HG02885 (cell line): ENCODE data around the gene ATP13A5.
A peak's percentile ranks its signal among the peaks of the same experiment; 100 is the strongest.

ENCODE experiments used
- ATAC-seq: cut with Tn5 transposase; IDR thresholded peaks from one replicate; pipeline ENCODE4 v1.9.1; 2021; ENCODE audit warnings: mild to moderate bottlenecking; ENCODE audit not compliant: unreplicated experiment, poor library complexity

ATP13A5 gene

DNA sequence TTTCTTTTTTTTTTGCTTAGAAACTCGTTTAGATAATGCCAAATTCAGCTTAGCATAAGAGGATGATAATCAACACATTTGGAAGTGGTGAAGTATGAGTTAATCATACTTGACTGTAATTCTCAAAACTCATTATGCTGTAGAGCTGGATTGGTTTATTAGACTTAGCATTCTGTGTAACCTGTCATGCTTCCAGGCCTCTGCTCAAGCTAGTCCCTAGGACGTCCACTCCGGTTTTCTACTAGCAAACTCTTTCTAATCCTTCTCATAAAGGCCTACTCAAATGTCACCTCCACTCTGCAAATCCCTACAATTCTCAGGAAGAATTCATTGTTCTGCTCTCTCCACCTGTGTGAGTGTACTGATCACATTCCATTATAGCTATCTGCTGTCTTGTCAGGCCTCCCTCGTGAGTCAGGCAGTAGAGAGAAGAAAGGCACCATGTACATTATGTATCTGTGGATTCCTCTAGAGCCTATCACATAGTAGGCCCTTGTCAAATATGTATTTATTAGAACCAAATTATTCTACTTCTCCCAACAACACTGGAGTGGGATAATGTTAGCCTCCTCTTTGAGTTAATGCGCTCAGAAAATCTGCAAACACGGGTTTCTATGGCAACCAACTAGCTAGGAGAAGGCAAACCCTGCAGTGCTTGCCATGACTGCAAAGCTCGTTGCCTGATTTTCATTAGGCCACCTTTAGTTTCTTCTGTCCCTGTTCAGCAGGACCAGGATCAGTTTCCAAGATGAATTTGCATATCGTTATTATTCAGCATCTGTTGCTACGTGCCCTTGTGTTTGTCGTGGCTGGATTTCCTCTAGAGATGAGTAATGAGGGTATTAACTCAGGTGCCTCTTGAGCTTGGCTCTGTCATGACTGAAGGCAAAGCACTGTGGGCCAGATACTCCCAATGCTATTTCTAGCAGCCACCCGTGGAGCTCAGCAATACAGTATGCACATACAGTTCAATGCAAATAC, 30.7 kb downstream of the ATP13A5 start:
- peak; percentile 83 for ATAC-seq

DNA sequence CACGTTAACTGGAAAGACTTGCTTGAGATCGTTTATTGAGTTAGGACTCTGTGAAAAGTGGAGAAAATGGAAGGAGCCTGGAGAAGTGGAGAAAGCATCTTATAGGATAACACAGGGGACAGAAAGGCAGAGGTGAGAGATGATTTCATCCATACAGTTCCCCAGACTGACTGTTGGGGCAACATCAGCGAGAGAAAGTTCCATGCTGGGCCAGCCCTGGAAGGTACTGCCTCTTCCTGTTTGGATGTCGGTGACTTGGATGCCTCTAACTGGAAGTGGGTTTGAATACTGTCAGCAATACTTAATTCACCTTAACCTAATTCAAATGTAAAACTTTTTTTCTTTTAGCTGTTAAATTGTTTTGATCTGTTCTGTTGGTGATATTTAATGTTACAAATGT, 32.3 kb downstream of the ATP13A5 start:
- no peak for ATAC-seq

DNA sequence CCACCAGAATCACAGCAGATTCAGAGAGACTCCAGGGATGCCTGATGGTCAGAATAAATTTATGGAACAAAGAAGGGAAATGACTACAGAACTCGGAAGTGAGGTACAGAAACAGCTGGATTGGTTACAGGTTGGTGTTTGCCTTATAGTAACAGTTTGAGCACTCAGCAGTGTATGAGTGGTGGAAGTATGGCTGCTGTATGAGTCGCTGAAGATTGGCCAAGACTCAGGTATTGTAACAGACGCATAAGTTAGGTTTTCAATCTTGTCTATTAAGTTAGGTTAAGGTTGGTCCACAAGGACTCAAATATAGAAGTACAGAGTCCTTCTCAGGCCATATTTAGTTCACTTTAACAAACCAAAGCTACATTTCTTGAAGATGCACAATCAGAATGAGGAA, 33.1 kb downstream of the ATP13A5 start:
- ATAC-seq = no peak

DNA sequence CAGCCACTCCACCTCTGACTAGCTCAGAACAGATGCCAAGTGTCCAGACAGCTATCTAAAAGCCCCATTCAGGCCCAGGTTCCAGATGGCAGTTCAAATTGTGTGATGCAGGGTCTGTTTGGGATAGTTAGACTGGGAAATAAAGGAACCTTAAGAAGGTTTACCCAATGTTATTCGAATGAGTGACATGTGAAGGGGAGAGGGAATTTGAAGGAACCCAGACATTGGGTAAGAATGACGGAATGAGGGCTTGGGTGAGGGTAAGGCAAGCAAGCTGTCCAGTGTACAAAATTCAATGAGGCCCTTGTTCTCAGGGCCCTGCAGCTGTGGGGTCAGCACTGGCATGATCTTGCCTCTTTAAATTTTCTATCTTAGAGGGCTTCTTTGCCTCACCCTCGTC, 34.1 kb downstream of the ATP13A5 start:
- no peak for ATAC-seq

DNA sequence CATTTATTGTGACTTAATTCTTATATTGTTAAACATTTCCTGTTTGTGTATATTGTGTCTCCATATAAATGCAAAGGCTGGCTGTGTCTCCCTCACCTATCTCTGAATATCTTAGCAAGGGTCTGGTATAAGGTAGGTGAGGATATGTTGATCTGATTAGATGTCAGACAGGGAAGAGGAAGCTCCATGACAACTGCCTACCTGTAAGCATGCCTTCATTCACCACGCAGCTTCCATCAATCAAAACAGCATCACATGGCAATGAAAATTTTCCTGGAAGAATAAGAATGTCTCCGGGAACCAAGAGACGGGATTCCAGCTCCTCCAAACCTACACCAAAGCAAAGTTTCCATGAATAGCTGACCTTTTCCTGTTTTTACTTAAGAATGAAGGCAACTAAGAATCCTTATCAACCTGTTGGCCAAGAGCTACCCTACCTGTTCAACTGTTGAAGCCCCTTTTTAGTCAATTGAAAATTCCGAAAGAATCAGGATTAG, 34.8 kb downstream of the ATP13A5 start:
- no peak for ATAC-seq

DNA sequence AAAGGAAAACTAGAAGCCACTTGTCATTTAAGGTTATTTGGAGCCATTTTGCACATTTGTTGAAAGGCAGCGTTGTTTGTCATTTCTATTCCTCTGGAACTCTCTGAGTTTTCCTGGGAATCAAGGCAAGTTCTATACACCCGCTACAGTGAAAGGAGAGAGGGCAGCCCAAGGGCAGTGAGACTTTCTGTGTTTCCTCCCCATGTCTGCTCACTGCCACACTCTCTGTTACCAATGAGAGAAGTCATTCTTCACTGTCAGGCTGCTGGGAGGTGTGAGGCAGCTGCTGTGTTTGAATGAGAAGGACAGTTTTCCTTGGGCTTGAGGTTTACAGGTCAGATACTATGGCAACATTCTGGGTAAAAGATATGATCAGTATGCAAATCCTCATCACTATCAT, 36.0 kb downstream of the ATP13A5 start:
- no peak for ATAC-seq

DNA sequence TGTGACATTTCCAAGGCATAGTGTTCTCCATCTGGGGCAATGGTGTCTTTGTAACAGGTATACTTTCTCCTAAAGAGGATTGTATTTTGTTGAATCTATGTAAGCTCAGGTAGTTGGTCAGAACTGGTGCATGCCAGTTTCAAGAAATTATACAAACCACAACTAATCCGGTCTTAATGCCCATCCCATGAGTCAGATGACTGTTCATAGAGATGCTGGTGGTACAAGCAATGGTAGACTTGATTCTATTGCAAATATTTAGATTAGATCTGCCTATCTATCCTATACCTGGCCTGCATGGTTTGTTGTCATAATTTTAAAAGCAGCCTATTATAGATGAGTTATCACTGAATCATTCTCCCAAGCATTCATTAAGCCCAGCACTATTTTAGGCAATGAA, 43.5 kb downstream of the ATP13A5 start:
- no peak for ATAC-seq

DNA sequence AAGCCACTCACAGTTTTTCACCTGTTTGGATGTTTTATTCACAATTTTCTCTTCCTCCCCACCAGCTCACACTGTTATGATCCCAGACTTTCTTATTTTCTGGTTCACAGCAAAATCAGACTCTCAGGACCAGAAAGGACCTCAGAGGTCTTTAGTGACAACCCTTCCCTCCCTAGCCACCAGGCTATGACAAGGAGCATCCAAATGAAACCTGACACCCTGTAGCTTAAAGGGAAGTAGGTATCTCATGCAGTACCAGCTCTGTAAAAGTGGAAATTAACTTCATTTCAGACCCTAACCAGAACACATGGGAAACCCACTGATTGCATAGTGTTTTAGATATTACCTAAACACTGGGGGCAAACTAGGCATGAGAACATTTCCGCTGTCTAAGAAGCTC, 45.3 kb downstream of the ATP13A5 start:
- ATAC-seq = no peak

DNA sequence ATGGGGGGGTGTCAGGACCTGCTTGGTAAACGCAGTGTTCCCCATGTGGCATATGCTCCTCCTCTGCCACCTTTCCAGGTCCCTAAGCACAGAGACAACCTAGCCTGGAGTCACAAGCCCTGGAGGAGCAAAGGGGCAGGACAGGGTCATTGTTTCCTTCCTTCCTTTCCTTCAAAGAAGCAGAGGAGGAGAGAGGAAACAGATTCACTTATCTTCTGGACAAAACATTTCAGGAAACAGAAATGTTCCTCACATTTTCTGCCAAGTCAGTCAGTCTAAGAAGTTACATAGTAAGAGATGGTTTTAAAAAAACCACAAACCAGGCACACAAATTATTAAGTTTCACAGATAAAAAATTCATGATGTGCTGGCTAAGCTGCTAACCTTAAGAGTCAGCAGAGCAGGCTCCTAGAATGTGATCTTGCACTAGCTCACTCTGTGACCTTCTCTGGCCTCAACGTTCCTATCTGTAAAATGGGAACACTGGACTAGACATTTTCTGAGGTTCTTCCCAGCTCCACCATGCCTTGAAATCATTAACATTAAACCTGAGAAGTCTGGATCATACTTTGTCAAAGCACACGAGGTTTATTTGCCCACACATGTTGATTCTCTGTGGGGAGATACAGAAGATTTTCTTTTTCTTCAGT, 47.9 kb downstream of the ATP13A5 start:
- no peak for ATAC-seq

DNA sequence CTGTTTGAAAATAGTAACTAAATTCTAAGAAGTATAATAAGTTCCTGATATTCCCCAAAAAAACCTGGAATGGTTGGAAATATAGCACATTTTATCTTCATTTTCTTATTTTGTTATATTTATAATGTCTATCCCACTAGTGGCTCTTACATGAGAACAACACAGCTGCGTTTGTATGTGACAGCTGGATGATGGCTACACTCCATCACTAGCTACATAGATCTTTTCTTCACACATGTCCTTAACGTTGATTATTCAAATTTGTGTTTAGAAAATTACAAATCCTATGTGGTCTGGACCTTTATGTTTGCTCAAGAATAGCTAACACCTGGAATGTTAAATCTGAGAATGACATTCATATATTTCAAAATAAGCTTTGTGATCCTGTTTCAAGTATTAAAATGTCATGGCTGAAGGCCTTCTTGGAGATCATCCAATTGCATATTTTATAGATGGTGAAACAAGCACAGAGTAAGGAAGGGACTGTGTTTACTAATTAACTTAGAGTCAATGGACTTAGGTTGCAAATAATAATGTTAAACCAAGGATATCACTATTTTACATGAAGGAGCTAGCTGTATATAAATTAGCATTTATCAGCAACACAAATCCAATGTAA, 60.8 kb downstream of the ATP13A5 start:
- ATAC-seq = no peak

DNA sequence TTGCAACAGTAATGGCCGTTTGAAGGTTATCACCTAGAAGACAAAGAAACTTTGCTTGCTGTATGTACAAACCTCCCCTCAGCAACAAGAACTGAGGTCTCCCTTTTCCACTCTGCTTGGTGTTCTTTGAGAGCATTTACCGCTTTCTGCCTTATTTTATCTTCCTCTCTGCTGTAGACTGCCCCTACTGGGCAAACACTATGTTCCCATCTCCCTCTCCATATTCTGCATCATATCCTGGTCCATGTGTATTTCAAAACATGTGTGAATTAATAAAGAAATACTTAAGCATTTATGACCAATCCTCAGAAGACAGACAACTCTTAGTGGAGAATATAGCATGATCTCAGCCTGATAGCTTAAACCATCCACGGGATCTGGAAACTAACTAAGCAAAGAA, 64.4 kb downstream of the ATP13A5 start:
- ATAC-seq = no peak

DNA sequence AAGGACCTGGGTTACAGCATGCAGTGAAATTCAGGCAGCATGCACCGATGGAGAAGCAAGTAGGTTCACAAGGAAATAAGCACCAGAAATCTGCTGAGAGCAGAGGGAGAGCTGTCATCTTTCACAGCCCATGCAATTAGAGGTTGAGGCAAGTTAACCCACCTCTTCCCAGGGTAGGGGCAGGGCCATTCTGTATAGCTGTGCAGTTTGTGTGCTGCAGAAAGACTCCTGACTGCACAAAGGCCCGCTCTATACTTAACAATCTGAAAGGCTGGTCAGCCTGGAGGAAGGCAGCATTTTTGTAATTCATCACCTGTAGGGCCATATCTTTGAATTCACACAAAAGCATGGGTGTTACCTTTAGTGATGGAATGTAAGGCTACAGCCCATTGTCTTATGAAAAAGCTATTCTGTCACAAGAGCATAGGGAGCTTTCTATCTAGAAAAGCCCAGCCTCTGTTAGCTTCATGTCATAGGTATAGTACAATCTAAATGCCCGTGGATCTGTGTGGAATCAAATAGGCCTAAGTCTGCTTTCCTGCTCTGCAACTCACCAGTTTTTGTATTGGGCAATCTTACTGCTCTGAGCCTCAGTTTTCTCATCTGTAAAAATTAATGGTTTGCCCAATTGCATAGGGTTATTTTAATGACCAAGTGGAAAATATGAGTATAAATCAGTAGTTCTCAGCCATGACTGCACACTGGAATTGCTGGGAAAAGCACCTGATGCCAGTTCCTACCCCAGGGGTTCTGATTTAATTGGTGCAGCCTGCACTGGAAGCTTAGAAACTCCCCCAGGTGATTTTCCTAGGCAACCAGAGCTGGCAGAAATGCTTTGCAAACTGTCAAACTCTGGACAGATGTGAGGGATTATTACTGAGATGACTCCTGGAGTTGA, 65.2 kb downstream of the ATP13A5 start:
- no peak for ATAC-seq

DNA sequence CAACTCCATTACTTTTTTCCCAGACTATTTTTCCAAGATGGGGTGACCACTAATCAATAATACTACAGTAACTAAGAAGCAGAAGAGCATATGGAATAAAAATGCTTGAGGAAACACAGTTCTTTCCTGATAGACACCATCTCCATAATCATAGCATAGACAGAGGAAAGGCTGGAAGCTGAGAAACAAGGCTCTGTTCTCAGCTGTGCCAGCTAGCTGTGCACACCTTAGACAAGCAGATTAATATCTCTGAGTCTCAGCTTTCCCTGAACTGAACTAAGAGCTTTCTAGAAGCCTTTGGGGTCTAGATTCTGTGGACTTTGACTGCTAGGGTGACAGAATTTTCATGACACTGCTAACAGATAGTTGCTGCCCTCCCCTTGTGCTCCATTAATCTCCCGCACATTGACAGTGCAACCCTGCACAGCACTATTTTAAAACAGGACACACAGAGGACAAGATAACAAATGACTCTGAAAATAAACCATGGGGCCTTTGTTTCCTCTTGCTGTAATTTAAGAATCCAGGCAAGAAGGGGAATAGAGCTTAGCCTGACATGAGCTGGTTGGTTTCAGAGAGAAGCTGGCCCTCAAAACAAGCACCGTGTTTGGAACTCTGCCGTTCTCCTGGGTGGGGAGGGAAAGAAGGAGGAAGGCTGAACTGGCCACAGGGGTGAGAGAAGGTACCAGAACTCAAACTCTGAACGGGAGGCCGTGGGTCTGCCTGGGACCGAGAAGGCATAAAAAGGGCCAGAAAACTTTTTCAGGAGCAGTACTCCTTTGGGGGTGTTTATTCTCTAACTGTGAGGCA, 67.4 kb downstream of the ATP13A5 start:
- no peak for ATAC-seq

DNA sequence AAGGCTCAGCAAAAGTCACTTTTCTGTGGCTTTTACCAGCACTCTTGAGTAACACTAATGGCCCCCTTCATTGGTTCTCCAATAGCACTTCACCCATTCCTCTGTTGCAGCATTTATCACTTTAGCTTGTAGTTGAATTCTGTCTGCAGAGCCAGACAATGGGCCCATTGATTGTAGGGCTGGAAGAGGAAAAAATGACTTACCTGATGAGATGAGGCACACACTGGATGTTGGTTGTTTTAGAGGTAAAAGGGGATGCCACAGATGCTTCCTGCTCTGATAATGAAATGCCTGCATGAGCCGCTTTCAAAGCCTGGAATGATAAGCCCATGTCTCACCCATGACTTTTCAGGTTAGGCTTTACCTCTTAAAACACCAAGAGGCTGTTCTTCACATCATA, 73.2 kb downstream of the ATP13A5 start:
- ATAC-seq = no peak

DNA sequence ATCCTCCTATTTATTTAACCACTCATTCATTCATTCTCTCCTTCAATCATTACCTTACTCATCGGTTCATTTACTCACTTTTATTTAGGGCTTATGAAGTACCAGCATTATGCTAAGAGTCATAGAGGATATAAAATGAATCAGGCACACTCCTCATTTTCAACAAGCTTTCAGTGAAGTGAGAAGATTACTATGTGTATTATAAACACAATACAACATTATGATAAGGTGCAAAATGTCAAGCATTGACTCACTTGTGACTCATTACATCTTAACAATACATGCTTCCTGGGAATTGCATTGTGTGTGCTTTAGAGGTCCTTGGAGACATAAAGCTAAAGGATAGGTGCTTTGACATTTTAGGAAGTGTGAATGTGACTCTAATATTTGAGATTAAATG, 77.1 kb downstream of the ATP13A5 start:
- ATAC-seq = no peak

DNA sequence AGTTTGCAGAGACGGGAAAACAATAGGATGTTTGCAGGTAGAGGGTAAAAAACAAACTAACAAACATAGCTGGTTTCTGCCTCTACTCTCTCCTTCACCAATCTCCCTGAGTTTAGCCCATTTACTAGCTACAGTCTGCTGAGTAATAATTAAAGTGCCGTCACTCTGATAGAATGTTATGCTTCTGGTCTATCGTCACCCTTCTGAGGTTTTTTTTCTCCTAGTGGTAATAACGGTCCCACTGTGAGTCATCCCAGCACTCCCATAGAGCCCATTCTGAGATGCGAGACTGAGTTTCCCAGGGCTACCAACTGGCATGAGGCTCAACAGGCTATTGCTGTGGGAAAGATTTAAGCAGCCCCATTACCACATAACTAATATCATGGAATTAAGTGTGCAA, 81.1 kb downstream of the ATP13A5 start:
- ATAC-seq = peak; percentile 69

DNA sequence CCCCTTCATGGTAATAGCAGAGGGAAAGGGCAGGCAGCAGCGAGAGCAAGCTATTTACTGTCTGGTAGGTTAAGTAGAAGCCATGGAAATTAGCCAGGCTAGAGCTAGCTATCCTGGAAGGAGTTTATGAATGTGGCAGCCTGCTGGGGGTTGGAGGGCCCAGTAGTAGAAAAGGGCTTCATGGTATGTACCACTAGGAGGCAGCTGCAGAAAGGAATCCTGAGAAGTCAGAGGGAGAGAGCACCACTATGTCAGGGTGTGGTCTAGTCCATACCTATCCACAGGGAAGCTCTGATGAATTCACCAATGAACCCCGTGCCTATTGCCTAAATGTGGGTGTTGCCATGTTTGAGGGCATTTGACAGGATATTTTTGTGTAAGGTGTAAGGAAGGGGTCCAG, 82.6 kb downstream of the ATP13A5 start:
- ATAC-seq = no peak

DNA sequence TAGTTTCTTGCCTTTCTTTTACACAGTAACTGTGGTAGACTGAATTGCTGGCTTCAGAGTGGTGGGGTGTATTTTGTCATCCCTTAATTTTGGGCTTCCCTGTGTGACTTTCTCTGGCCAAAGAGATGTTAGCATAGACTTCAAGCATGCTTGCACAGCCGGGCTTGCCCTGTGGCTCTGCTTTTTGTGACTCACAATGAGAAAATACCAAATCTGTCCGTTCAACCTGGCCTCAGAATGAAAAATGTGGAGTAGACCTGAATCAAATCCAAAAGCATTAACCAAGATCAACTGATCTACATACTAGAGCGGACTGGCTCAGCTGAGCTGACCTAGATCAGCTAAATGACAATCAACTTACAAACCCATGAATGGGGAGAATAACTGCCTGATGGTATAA, 86.2 kb downstream of the ATP13A5 start:
- ATAC-seq = no peak

DNA sequence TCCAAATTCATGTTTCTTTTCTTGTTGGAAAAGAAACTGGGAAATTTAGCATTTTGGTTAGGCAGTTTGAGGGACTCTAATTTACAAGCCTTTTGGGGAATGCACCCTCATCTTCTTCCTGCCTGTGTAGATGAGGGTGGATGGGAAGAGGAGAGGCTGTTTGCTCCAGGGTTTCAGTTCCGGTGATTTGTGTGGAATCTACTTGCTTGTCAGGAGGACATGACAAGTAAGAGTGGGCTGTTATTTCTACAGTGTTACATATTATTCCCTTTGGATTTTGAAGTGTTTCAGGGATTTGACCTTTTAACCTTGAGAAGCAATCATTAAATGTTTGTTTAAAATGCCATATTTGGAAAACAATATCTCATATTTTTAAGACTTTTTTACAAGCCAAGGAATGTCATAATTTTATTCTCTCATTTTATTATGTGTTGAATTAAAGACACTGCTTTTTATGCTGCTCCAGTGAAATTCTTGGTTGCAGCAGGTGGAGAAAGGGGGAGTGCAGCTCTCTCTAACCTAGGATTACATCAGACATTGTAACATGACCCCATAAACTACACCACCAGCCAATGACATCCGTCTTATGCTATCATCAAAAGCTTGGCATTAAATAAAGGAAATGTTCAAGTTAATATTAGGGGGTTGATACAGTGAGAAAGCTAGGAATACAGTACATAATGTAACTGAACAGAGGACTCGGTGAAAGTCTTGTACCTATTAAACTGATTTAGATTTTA, 107.3 kb downstream of the ATP13A5 start:
- no peak for ATAC-seq
